Measurements from ENCODE around the gene NUDT19. TPM values are rescaled to one million over a fixed set of nuclear protein-coding genes. Genes with fewer than 3 reads are reported as not detected.

NUDT19 gene
- total RNA-seq, 1 donor from 2014 or later, result 11.4 TPM

Small RNAs within 50 kb of the gene (small RNA-seq; reads per million reads assigned to genes)
- not detected for gene RN7SL789P (ENCODE audit: low replicate concordance)

Other genes with a start within 250 kb of the NUDT19 start
- gene PDCD5, start 110.6 kb upstream of the NUDT19 start, total RNA-seq, result 91.8 TPM
- 19.6 TPM for gene ANKRD27, start 16.6 kb upstream of the NUDT19 start, total RNA-seq
- 7.1 TPM for gene RGS9BP, start 16.0 kb upstream of the NUDT19 start, total RNA-seq
- gene TDRD12, start 27.9 kb downstream of the NUDT19 start, total RNA-seq, result 0.41 TPM
- gene SLC7A9, start 177.9 kb downstream of the NUDT19 start, total RNA-seq, result not detected